Measurements from ENCODE around the gene NARF. TPM values are rescaled to one million over a fixed set of nuclear protein-coding genes. Genes with fewer than 3 reads are reported as not detected.

The NARF gene
- total and polyA plus RNA-seq, 2 donors (not counting 3 experiments of a cell fraction or from before 2014, with no cell fraction given), result 83.4 to 158 TPM

DNA sequence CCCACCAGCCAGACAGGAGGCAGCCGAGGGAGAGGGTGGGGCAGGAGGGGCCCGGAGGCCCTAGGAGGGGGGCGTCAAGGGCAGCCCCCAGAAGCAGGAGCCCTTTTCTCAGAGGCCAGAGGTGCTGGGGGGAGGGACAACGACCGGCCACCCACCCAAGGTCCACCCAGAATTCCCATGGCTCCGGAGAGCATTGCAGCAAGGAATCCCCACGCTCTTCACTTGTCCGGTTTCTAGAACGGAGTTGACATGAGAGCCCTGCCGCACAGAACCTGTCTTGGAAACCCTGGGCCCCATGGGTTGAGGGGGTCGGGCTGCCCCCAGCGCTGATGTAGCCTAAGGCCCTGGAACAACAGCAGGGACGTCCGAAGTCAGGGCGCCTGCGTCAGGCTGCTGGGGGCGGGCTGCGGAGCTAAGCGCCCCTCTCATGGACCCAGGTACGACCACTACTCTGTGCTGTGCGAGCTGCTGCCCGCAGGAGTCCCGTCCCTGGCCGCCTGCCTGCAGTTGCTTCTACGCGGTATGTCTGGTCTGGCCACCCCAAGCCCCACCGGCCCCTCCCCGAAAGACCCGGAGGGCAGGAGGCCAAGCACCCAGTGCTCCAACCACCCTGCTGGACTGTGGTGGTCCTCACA, 19.2 kb upstream of the NARF start:
- POLR2A ChIA-PET, result no interaction called here
- intact Hi-C loops (cut with micrococcal nuclease), result no loop called here
- Histone ChIP-seq H2AFZ (ENCODE audit: low read depth, low read length) (no peak overlapping the region), H3K4me2 (ENCODE audit: insufficient read depth, low read length) (no peak overlapping the region), H3K4me1 (ENCODE audit: control insufficient read depth, extremely low read depth, insufficient read depth, low read length) (no peaks in the 10 kb centered on the region), H3K9ac (replicated peaks; ENCODE audit: extremely low read depth, insufficient read depth, low read length) (no peak overlapping the region), H3K9me3 (replicated peaks; ENCODE audit: control insufficient read depth, insufficient read depth, low read length) (no peaks in the 10 kb centered on the region), H4K20me1 (replicated peaks; ENCODE audit: control insufficient read depth, extremely low read depth, insufficient read depth, low read length) (no peaks in the 10 kb centered on the region), H3K9me1 (replicated peaks; ENCODE audit: control insufficient read depth, extremely low read depth, insufficient read depth, low read length) (no peaks in the 10 kb centered on the region), H3K36me3 (ENCODE audit: control insufficient read depth in 2 of 2, extremely low read depth in 1 of 2, insufficient read depth in 2 of 2, low read length in 2 of 2) (peaks cover 0 to 13% of the 10 kb centered on the region in 2 experiments), H3K27me3 (ENCODE audit: control insufficient read depth in 2 of 2, insufficient read depth in 2 of 2, low read length in 2 of 2) (no peaks in the 10 kb centered on the region), H3K27ac (ENCODE audit: insufficient read depth, low read depth, low read length) (no peak overlapping the region), H3K4me3 (replicated peaks in 1 of 3; ENCODE audit: insufficient read depth in 1 of 3, low read depth in 1 of 3, low read length in 3 of 3) (no peak overlapping the region), H3K79me2 (ENCODE audit: control insufficient read depth, insufficient read depth, low read length) (no peaks in the 10 kb centered on the region)
- CTCF ChIA-PET, result interaction anchor here (1.2 kb wide), 1 partner anchor 11 kb away, joined by 3 read pairs; no protein-coding TSS in a partner anchor
- no peak for DNase-seq (ENCODE audit: low read depth, low spot score)
- no peak for FAIRE-seq
- dilution Hi-C loops (cut with MboI; ENCODE audit: extremely low pct_ligation_motif_present, low sequenced_read_pairs), result no loop called here
- BruUV-seq (replicated peaks), result no TSS peak
- TF ChIP-seq EZH2 (IDR thresholded peaks at IDR 0.05; ENCODE audit: borderline replicate concordance, low read depth, low read length, severe bottlenecking), result no peak
- TF ChIP-seq POLR2AphosphoS5 (IDR thresholded peaks at IDR 0.05; ENCODE audit: insufficient read depth, low read depth, low read length), result no peak
- no peak for TF ChIP-seq POLR2A (IDR thresholded peaks at IDR 0.05; ENCODE audit: low read depth, low read length)
- TF ChIP-seq CTCF (IDR thresholded peaks at IDR 0.05; ENCODE audit: extremely low read depth in 1 of 2, insufficient read depth in 1 of 2, low read depth in 1 of 2, low read length in 2 of 2), result no peak
- no peak for TF ChIP-seq JUN (IDR thresholded peaks at IDR 0.05; ENCODE audit: borderline replicate concordance, insufficient read depth, insufficient read length, low read depth)
- no peak for TF ChIP-seq GATA2 (IDR thresholded peaks at IDR 0.05; ENCODE audit: insufficient read depth, insufficient read length, low read depth, low read length)
- no peak for TF ChIP-seq FOS (IDR thresholded peaks at IDR 0.05; ENCODE audit: borderline replicate concordance, insufficient read depth, low read length)
- TF ChIP-seq MYC (IDR thresholded peaks at IDR 0.05; ENCODE audit: low read depth, low read length), result no peak
- TF ChIP-seq, protein P1, sequence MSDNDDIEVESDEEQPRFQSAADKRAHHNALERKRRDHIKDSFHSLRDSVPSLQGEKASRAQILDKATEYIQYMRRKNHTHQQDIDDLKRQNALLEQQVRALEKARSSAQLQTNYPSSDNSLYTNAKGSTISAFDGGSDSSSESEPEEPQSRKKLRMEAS (IDR thresholded peaks at IDR 0.05; ENCODE audit: insufficient read depth, insufficient read length), result no peak

All from endothelial cell of umbilical vein (primary cell).